ENCODE results near the gene RMRP.

Gene RMRP

GRCh38 chr9:35700942-35701341, 43.1 kb upstream of the RMRP start:
- H3K9ac ChIP-seq (ENCODE audit: low read depth, low read length) = no peak overlapping the region
- ATAC-seq (ENCODE audit: insufficient read depth, low read depth) (no peak), DNase-seq (no peak)
- no peaks in the 10 kb centered on the region for H4K20me1 ChIP-seq (ENCODE audit: insufficient read depth, low read length)
- H3K27me3 ChIP-seq (ENCODE audit: insufficient read depth, low read length, poor library complexity) = no peaks in the 10 kb centered on the region
- no peak for TF ChIP-seq CTCF (IDR thresholded peaks at IDR 0.05; ENCODE audit: borderline replicate concordance, extremely low read depth, low read length, poor library complexity, severe bottlenecking)
- TF ChIP-seq EZH2 (IDR thresholded peaks at IDR 0.05; ENCODE audit: borderline replicate concordance, low read depth, low read length, severe bottlenecking) = no peak
- no peaks in the 10 kb centered on the region for H3K4me1 ChIP-seq (ENCODE audit: insufficient read depth, low read length)
- H3K9me3 ChIP-seq (ENCODE audit: insufficient read depth, low read length, severe bottlenecking) = no peaks in the 10 kb centered on the region
- H3K36me3 ChIP-seq (ENCODE audit: insufficient read depth, low read length) = peaks cover 98% of the 10 kb centered on the region
- no peak overlapping the region for H3K4me3 ChIP-seq (ENCODE audit: low read depth in 1 of 2, low read length in 2 of 2)
- H3K4me2 ChIP-seq (ENCODE audit: insufficient read depth, low read length) = no peak overlapping the region
- no peak overlapping the region for H3K27ac ChIP-seq (ENCODE audit: low read length)
- no peak overlapping the region for H2AFZ ChIP-seq (ENCODE audit: low read depth, low read length)
- no peaks in the 10 kb centered on the region for H3K79me2 ChIP-seq (ENCODE audit: insufficient read depth, low read length)

- DNase-seq (no peak), ATAC-seq (ENCODE audit: insufficient read depth, low read depth) (no peak)
- Histone ChIP-seq H3K36me3 (ENCODE audit: insufficient read depth, low read length) (peaks cover 91% of the 10 kb centered on the region), H3K4me1 (ENCODE audit: insufficient read depth, low read length) (no peaks in the 10 kb centered on the region), H3K9me3 (ENCODE audit: insufficient read depth, low read length, severe bottlenecking) (no peaks in the 10 kb centered on the region), H3K4me2 (ENCODE audit: insufficient read depth, low read length) (no peak overlapping the region), H3K27ac (ENCODE audit: low read length) (no peak overlapping the region), H2AFZ (ENCODE audit: low read depth, low read length) (no peak overlapping the region), H3K4me3 (ENCODE audit: low read depth in 1 of 2, low read length in 2 of 2) (no peak overlapping the region), H3K79me2 (ENCODE audit: insufficient read depth, low read length) (no peaks in the 10 kb centered on the region), H3K9ac (ENCODE audit: low read depth, low read length) (no peak overlapping the region), H3K27me3 (ENCODE audit: insufficient read depth, low read length, poor library complexity) (no peaks in the 10 kb centered on the region), H4K20me1 (ENCODE audit: insufficient read depth, low read length) (no peaks in the 10 kb centered on the region)
- TF ChIP-seq EZH2 (IDR thresholded peaks at IDR 0.05; ENCODE audit: borderline replicate concordance, low read depth, low read length, severe bottlenecking) = no peak
- no peak for TF ChIP-seq CTCF (IDR thresholded peaks at IDR 0.05; ENCODE audit: borderline replicate concordance, extremely low read depth, low read length, poor library complexity, severe bottlenecking)
Observed at GRCh38 chr9:35700031-35700430, 42.2 kb upstream of the RMRP start.

- H4K20me1 ChIP-seq (ENCODE audit: insufficient read depth, low read length) = no peaks in the 10 kb centered on the region
- peaks cover 73% of the 10 kb centered on the region for H3K36me3 ChIP-seq (ENCODE audit: insufficient read depth, low read length)
- H3K9ac ChIP-seq (ENCODE audit: low read depth, low read length) = no peak overlapping the region
- no peak overlapping the region for H2AFZ ChIP-seq (ENCODE audit: low read depth, low read length)
- no peak overlapping the region for H3K4me2 ChIP-seq (ENCODE audit: insufficient read depth, low read length)
- H3K4me3 ChIP-seq (ENCODE audit: low read depth in 1 of 2, low read length in 2 of 2) = no peak overlapping the region
- DNase-seq (no peak), ATAC-seq (ENCODE audit: insufficient read depth, low read depth) (no peak)
- no peak overlapping the region for H3K27ac ChIP-seq (ENCODE audit: low read length)
- no peaks in the 10 kb centered on the region for H3K9me3 ChIP-seq (ENCODE audit: insufficient read depth, low read length, severe bottlenecking)
- no peaks in the 10 kb centered on the region for H3K79me2 ChIP-seq (ENCODE audit: insufficient read depth, low read length)
- TF ChIP-seq CTCF (IDR thresholded peaks at IDR 0.05; ENCODE audit: borderline replicate concordance, extremely low read depth, low read length, poor library complexity, severe bottlenecking) = no peak
- TF ChIP-seq EZH2 (IDR thresholded peaks at IDR 0.05; ENCODE audit: borderline replicate concordance, low read depth, low read length, severe bottlenecking) = no peak
- H3K27me3 ChIP-seq (ENCODE audit: insufficient read depth, low read length, poor library complexity) = no peaks in the 10 kb centered on the region
- H3K4me1 ChIP-seq (ENCODE audit: insufficient read depth, low read length) = no peaks in the 10 kb centered on the region
Observed at GRCh38 chr9:35698231-35698630, 40.4 kb upstream of the RMRP start.

GRCh38 chr9:35697486-35697885, 39.7 kb upstream of the RMRP start:
- Histone ChIP-seq H3K4me1 (ENCODE audit: insufficient read depth, low read length) (no peaks in the 10 kb centered on the region), H3K4me2 (ENCODE audit: insufficient read depth, low read length) (no peak overlapping the region), H3K9ac (ENCODE audit: low read depth, low read length) (no peak overlapping the region), H3K27me3 (ENCODE audit: insufficient read depth, low read length, poor library complexity) (no peaks in the 10 kb centered on the region), H4K20me1 (ENCODE audit: insufficient read depth, low read length) (no peaks in the 10 kb centered on the region), H3K9me3 (ENCODE audit: insufficient read depth, low read length, severe bottlenecking) (no peaks in the 10 kb centered on the region), H2AFZ (ENCODE audit: low read depth, low read length) (no peak overlapping the region), H3K79me2 (ENCODE audit: insufficient read depth, low read length) (no peaks in the 10 kb centered on the region), H3K36me3 (ENCODE audit: insufficient read depth, low read length) (peaks cover 67% of the 10 kb centered on the region), H3K4me3 (ENCODE audit: low read depth in 1 of 2, low read length in 2 of 2) (no peak overlapping the region), H3K27ac (ENCODE audit: low read length) (no peak overlapping the region)
- TF ChIP-seq CTCF (IDR thresholded peaks at IDR 0.05; ENCODE audit: borderline replicate concordance, extremely low read depth, low read length, poor library complexity, severe bottlenecking) (no peak), EZH2 (IDR thresholded peaks at IDR 0.05; ENCODE audit: borderline replicate concordance, low read depth, low read length, severe bottlenecking) (no peak)
- ATAC-seq (ENCODE audit: insufficient read depth, low read depth) (no peak), DNase-seq (no peak)

Measured in DND-41 (cell line).